HEK293 (cell line): ENCODE measurements around the gene PRTN3.

Source experiments
- AEBP2 ChIP-seq: fragments of 450-650 bp; formaldehyde crosslinking; IDR thresholded peaks from 2 replicates; pipeline ENCODE4 v1.5.1; 2016; ENCODE audit warnings: missing biosample characterization, missing genetic modification characterization, borderline replicate concordance
- KLF10 ChIP-seq: fragments of 450-650 bp; IDR thresholded peaks from 2 replicates; pipeline ENCODE4 v1.5.1; 2018; ENCODE audit warnings: missing biosample characterization, mild to moderate bottlenecking, missing genetic modification characterization
- KLF17 ChIP-seq: fragments of 450-650 bp; formaldehyde crosslinking; IDR thresholded peaks from 2 replicates; pipeline ENCODE4 v1.5.1; 2016; ENCODE audit warnings: missing biosample characterization, missing genetic modification characterization
- OSR2 ChIP-seq: fragments of 450-650 bp; formaldehyde crosslinking; IDR thresholded peaks from 2 replicates; pipeline ENCODE4 v1.5.1; 2016; ENCODE audit warnings: missing biosample characterization, missing genetic modification characterization
- PRDM1 ChIP-seq: fragments of 450-650 bp; formaldehyde crosslinking; IDR thresholded peaks from 2 replicates; pipeline ENCODE4; 2016; ENCODE audit warnings: missing biosample characterization, missing genetic modification characterization
- PRDM10 ChIP-seq: fragments of 450-650 bp; formaldehyde crosslinking; IDR thresholded peaks from 2 replicates; pipeline ENCODE4 v1.5.1; 2016; ENCODE audit warnings: missing biosample characterization, missing genetic modification characterization
- RBAK ChIP-seq: fragments of 450-650 bp; formaldehyde crosslinking; IDR thresholded peaks from 2 replicates; pipeline ENCODE4 v1.5.1; 2016; ENCODE audit warnings: missing biosample characterization, missing genetic modification characterization
- SP2 ChIP-seq: fragments of 450-650 bp; formaldehyde crosslinking; IDR thresholded peaks from 2 replicates; pipeline ENCODE4 v1.5.1; 2016; ENCODE audit warnings: missing biosample characterization, missing genetic modification characterization
- SP3 ChIP-seq: fragments of 450-650 bp; formaldehyde crosslinking; IDR thresholded peaks from 2 replicates; pipeline ENCODE4 v1.5.1; 2016; ENCODE audit warnings: missing biosample characterization, missing genetic modification characterization
- WT1 ChIP-seq: fragments of 450-650 bp; formaldehyde crosslinking; IDR thresholded peaks from 2 replicates; pipeline ENCODE4 v1.5.1; 2016; ENCODE audit warnings: missing biosample characterization, missing genetic modification characterization
- ZBTB20 ChIP-seq: fragments of 450-650 bp; formaldehyde crosslinking; IDR thresholded peaks from 2 replicates; pipeline ENCODE4 v1.5.1; 2016; ENCODE audit warnings: missing biosample characterization, missing genetic modification characterization
- ZNF140 ChIP-seq: fragments of 450-650 bp; formaldehyde crosslinking; IDR thresholded peaks from 2 replicates; pipeline ENCODE4 v1.5.1; 2016; ENCODE audit warnings: missing biosample characterization, missing genetic modification characterization
- ZNF169 ChIP-seq: fragments of 450-650 bp; formaldehyde crosslinking; IDR thresholded peaks from 2 replicates; pipeline ENCODE4 v1.5.1; 2016; ENCODE audit warnings: missing biosample characterization, missing genetic modification characterization
- ZNF175 ChIP-seq: fragments of 450-650 bp; formaldehyde crosslinking; IDR thresholded peaks from 2 replicates; pipeline ENCODE4 v1.5.1; 2016; ENCODE audit warnings: missing biosample characterization, missing genetic modification characterization
- ZNF266 ChIP-seq: fragments of 450-650 bp; formaldehyde crosslinking; IDR thresholded peaks from 2 replicates; pipeline ENCODE4 v1.5.1; 2016; ENCODE audit warnings: missing biosample characterization, missing genetic modification characterization, low read depth
- ZNF362 ChIP-seq: fragments of 450-650 bp; formaldehyde crosslinking; IDR thresholded peaks from 2 replicates; pipeline ENCODE4 v1.5.1; 2016; ENCODE audit warnings: missing biosample characterization, missing genetic modification characterization
- ZNF426 ChIP-seq: fragments of 450-650 bp; formaldehyde crosslinking; IDR thresholded peaks from 2 replicates; pipeline ENCODE4 v1.5.1; 2017; ENCODE audit warnings: missing biosample characterization, missing genetic modification characterization, mild to moderate bottlenecking, inconsistent platforms, moderate library complexity
- ZNF433 ChIP-seq: fragments of 450-650 bp; formaldehyde crosslinking; IDR thresholded peaks from 2 replicates; pipeline ENCODE4 v1.5.1; 2016; ENCODE audit warnings: missing biosample characterization, missing genetic modification characterization, low read depth
- ZNF513 ChIP-seq: fragments of 450-650 bp; IDR thresholded peaks from 2 replicates; pipeline ENCODE4 v1.5.1; 2018; ENCODE audit warnings: missing biosample characterization, missing genetic modification characterization
- ZNF530 ChIP-seq: fragments of 450-650 bp; formaldehyde crosslinking; IDR thresholded peaks from 2 replicates; pipeline ENCODE4 v1.5.1; 2016; ENCODE audit warnings: low read depth, missing biosample characterization, missing genetic modification characterization
- ZNF555 ChIP-seq: fragments of 450-650 bp; formaldehyde crosslinking; conservative IDR thresholded peaks from 2 replicates; pipeline ENCODE4 v1.5.1; 2017; ENCODE audit warnings: missing biosample characterization, mild to moderate bottlenecking, missing genetic modification characterization, inconsistent platforms
- ZNF600 ChIP-seq: fragments of 450-650 bp; formaldehyde crosslinking; IDR thresholded peaks from 2 replicates; pipeline ENCODE4 v1.5.1; 2016; ENCODE audit warnings: missing biosample characterization, missing genetic modification characterization
- ZNF792 ChIP-seq: fragments of 450-650 bp; formaldehyde crosslinking; IDR thresholded peaks from 2 replicates; pipeline ENCODE4 v1.5.1; 2016; ENCODE audit warnings: missing biosample characterization, missing genetic modification characterization
- ZSCAN30 ChIP-seq: fragments of 450-650 bp; IDR thresholded peaks from 2 replicates; pipeline ENCODE4 v1.5.1; 2018; ENCODE audit warnings: missing biosample characterization, mild to moderate bottlenecking, missing genetic modification characterization, moderate library complexity

The PRTN3 gene

GRCh38 chr19:883661-884211, 42.9 kb downstream of the PRTN3 start (continued):
- TF ChIP-seq ZNF169 (tag by site-specific recombination) = no peak
- TF ChIP-seq ZNF600 (tag by site-specific recombination) = peak; percentile 53; the same call in 1 of the 2 replicates
- TF ChIP-seq SP3 (tag by site-specific recombination) = no peak
- TF ChIP-seq ZNF792 = no peak
- TF ChIP-seq ZNF362 = no peak
- TF ChIP-seq ZNF530 (tag by site-specific recombination) = no peak
- TF ChIP-seq AEBP2 (tag by site-specific recombination) = no peak
- TF ChIP-seq PRDM10 (tag by site-specific recombination) = no peak
- TF ChIP-seq KLF17 (tag by site-specific recombination) = peak; percentile 60; the same call in 1 of the 2 replicates
- no peak for TF ChIP-seq PRDM1
- TF ChIP-seq KLF10 = no peak
- TF ChIP-seq ZNF175 (tag by site-specific recombination) = no peak
- no peak for TF ChIP-seq ZNF426 (tag by site-specific recombination)
- TF ChIP-seq ZNF555 (tag by site-specific recombination) = no peak
- TF ChIP-seq ZBTB20 = no peak
- TF ChIP-seq SP2 = no peak
- no peak for TF ChIP-seq ZNF513 (tag by site-specific recombination)
- no peak for TF ChIP-seq RBAK (tag by site-specific recombination)
- TF ChIP-seq WT1 (tag by site-specific recombination) = no peak
- TF ChIP-seq ZNF433 (tag by site-specific recombination) = no peak
- no peak for TF ChIP-seq ZNF266 (tag by site-specific recombination)
- peak; percentile 43 for TF ChIP-seq OSR2
- TF ChIP-seq ZNF140 (tag by site-specific recombination) = no peak
- TF ChIP-seq ZSCAN30 (tag by site-specific recombination) = no peak
